ENCODE data around the gene LRRC26.
"Not testable (repeated sequence)": the region's sequence is repeated elsewhere in the genome, so short reads cannot be mapped to it uniquely, and the experiment has no call there.

Gene LRRC26

GRCh38 chr9:137136881-137137607 is 32.8 kb downstream of the LRRC26 start:
- DNase-seq (ENCODE audit: low read depth in 2 of 2): no peak

- DNase-seq (ENCODE audit: low read depth in 2 of 2): no peak
Measured at GRCh38 chr9:137136261-137136880, 33.5 kb downstream of the LRRC26 start.

GRCh38 chr9:137135154-137135553 is 34.7 kb downstream of the LRRC26 start:
- not testable (repeated sequence) for DNase-seq (ENCODE audit: low read depth in 2 of 2)

- no peak for DNase-seq (ENCODE audit: low read depth in 2 of 2)
Measured at GRCh38 chr9:137134191-137134590, 35.7 kb downstream of the LRRC26 start.

DNA sequence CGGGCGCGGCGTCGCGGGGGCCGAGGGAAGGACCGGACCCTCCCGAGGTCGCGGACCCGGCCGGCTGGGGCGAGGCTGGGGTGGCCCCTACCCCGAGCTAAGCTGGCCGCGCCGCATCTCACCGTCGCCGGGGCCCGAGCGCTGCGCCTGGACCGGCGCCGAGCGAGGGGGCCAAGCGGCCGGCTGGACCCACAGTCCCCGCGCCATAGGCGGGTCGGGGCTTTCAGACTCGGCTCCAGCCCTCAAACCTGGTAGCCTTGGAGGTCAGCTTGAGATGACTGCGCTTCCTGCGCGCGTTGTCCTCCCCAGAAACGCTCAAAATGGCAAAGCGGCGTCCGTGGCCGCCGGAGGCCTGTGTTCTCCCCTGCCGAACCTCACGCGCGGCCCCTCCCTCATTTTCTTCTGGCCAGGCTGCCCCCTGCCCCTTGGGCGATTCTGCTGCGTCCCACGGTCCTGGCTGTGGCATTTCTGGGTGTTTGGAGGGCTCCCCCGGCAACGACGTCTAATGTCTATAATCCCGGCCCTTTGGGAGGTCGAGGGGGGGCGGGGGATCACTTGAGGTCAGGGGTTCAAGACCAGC is 39.6 kb downstream of the LRRC26 start:
- no peak for DNase-seq (ENCODE audit: low read depth in 2 of 2)

GRCh38 chr9:137129456-137130175 is 40.2 kb downstream of the LRRC26 start:
- DNase-seq (ENCODE audit: low read depth in 2 of 2): peak; percentile 67 to 71

GRCh38 chr9:137128862-137129455 is 40.9 kb downstream of the LRRC26 start:
- DNase-seq (ENCODE audit: low read depth in 2 of 2): no peak

DNA sequence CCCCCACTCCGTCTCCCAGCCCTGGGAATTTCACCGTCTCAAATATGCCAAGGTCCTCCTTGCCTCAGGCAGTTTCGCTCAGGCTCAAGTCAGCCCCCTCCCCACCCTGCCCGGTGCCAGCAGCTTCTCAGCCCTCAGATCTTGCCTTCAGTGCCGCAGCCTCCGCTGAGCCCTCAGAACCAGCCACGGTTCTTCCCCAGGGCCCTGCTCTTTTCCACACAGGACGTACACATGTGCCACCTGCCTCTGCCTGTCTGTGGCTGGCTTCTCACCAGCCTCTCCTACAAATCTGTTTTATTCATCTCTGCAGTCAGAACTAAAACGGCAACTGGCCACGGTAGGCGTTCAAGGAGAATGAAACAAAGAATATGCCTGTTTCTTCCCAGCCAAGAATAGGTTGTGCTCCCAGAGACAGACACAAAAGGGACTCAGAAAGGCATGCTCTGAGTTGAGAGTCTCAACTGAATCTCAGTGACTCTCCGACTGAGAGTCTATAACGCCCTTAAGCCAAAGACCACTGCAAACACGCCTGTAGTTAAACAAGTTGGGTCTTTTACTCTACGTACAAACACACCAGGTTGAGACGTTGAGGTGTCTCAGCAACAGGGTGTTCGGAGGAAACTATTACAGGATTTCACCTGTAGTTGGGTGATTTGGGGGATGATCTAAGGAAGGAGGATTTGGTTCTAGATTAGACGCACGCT is 41.5 kb downstream of the LRRC26 start:
- no peak for DNase-seq (ENCODE audit: low read depth in 2 of 2)

DNA sequence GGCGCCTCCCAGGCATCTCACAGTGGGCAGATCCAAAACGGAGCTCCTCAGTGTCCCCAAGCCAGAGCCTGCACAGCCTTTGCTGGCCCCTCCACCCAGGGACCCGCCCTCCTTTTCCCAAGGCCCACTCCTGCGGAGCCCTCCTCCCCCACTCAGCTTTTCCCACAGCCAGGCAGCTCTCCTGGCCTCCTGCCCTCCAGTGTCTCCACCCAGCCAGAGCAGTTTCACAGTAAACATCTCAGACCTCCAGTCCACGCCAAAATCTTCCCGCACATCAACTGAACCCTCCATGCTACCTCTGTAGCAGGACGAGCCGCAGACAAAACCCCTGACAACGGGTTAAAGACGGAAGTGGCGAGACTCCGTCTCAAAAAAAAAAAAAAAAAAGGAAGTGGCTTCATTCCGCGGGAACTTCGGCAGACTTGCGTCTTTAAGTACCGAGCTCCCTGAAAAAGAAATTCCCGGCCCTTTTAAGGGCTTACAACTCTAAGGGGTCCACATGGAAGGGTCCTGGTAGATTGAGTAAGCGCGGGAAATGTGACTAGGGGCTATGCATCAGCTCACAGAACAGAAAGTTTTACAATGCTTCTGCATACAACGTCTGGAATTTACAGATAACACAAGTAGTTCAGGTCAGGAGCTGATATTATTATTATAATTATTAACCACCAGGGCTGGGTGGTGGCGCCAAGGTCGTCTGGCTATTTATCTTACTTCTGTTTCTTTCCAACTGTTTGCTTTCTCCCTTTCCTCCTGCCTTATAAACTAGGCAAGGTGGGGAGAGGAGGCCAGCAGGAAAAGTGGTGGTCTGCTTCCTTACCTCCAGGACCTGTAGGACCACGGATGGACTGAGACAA is 42.3 kb downstream of the LRRC26 start:
- DNase-seq (ENCODE audit: low read depth in 2 of 2): no peak

DNA sequence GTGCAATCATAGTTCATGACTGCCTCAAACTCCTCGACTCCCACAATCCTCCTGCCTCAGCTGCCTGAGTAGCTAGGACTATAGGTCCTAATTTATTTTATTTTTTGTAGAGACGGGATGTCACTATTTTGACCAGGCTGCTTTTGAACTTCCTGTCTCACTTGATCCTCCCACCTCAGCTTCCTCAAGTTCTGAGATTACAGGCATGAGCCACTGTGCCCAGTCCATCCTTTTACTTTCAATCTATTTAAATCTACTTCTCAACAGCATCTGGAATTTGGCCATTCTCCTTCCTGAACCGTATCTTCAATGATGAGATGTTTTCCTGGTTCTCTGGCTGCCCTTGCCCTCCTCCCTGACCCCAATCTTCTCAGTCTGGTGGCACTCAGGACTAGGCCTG is 43.1 kb downstream of the LRRC26 start:
- DNase-seq (ENCODE audit: low read depth in 2 of 2): no peak

GRCh38 chr9:137123952-137124462 is 45.8 kb downstream of the LRRC26 start:
- not testable (repeated sequence) for DNase-seq (ENCODE audit: low read depth in 2 of 2)

- no peak for DNase-seq (ENCODE audit: low read depth in 2 of 2)
Measured at GRCh38 chr9:137123468-137123837, 46.4 kb downstream of the LRRC26 start.

DNA sequence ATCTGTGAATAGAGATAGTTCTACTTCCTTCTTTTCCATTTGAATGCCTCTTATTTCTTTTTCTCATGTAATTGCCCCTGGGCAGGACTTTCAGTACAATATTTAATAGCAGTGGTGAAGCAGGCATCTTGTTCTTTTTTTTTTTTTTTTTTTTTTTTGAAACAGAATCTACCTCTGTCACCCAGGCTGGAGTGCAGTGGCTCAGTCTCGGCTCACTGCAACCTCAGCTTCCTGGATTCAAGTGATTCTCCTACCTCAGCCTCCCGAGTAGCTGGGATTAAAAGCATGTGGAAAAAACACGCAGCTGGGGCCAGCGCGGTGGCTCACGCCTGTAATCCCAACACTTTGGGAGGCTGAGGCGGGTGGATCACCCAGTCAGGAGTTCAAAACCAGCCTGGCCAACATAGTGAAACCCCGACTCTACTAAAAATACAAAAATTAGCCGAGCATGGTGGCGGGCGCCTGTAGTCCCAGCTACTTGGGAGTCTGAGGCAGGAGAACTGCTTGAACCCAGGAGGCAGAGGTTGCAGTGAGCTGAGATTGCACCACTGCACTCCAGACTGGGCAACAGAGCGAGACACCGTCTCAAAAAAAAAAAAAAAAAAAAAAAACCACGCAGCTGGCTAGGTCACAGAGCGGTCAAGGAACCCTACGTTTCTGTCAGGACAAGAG is 46.9 kb downstream of the LRRC26 start:
- not testable (repeated sequence) for DNase-seq (ENCODE audit: low read depth in 2 of 2)

GRCh38 chr9:137121927-137122795 is 47.7 kb downstream of the LRRC26 start:
- not testable (repeated sequence) for DNase-seq (ENCODE audit: low read depth in 2 of 2)

Measured in fibroblast of skin of left biceps (primary cell).